Mononuclear cell (primary cell): ENCODE results near the gene FRS2. TPM values are rescaled to one million over a fixed set of nuclear protein-coding genes. Genes with fewer than 3 reads are reported as not detected.

ENCODE experiments used
- H3K27me3 ChIP-seq: 2 replicates; pipeline ENCODE4 v1.6.0; 2011; ENCODE audit warnings: low read length, control low read depth; ENCODE audit not compliant: insufficient read depth
- H3K4me1 ChIP-seq: 2 replicates; pipeline ENCODE4 v1.5.1; 2011; ENCODE audit warnings: mild to moderate bottlenecking, low read length, control low read depth; ENCODE audit not compliant: insufficient read depth
- H3K4me3 ChIP-seq: 2 replicates; pipeline ENCODE4 v1.5.1; 2011; ENCODE audit warnings: mild to moderate bottlenecking, low read length, moderate library complexity
- H3K9me3 ChIP-seq: 2 replicates; pipeline ENCODE4 v1.5.1; 2011; ENCODE audit warnings: low read depth, mild to moderate bottlenecking, control low read depth, low read length
- total RNA-seq: library from RNA; depleted of rRNA; stranded (reverse); fragments of >200 nt; gene quantifications from one replicate; pipeline ENCODE4 v1.2.3, GENCODE V29; 2012

The FRS2 gene
- total RNA-seq, 1 donor: 82.3 TPM

- Histone ChIP-seq H3K4me1 (peaks cover 5% of the 10 kb centered on the region), H3K27me3 (no peaks in the 10 kb centered on the region), H3K4me3 (no peak overlapping the region), H3K9me3 (no peaks in the 10 kb centered on the region)
These were observed 37.9 kb downstream of the FRS2 start for GRCh38 chr12:69508091-69508490.

GRCh38 chr12:69508621-69509020 lies 38.4 kb downstream of the FRS2 start:
- Histone ChIP-seq H3K4me1 (peaks cover 5% of the 10 kb centered on the region), H3K9me3 (no peaks in the 10 kb centered on the region), H3K4me3 (no peak overlapping the region), H3K27me3 (no peaks in the 10 kb centered on the region)

GRCh38 chr12:69509308-69509736 lies 39.1 kb downstream of the FRS2 start:
- Histone ChIP-seq H3K9me3 (no peaks in the 10 kb centered on the region), H3K4me1 (peaks cover 5% of the 10 kb centered on the region), H3K4me3 (no peak overlapping the region), H3K27me3 (no peaks in the 10 kb centered on the region)

- Histone ChIP-seq H3K4me1 (no peaks in the 10 kb centered on the region), H3K9me3 (no peaks in the 10 kb centered on the region), H3K4me3 (no peak overlapping the region), H3K27me3 (no peaks in the 10 kb centered on the region)
These were observed 40.0 kb downstream of the FRS2 start for GRCh38 chr12:69509904-69510827.

GRCh38 chr12:69511016-69511415 lies 40.8 kb downstream of the FRS2 start:
- no peak overlapping the region for H3K4me3 ChIP-seq
- H3K4me1 ChIP-seq: no peaks in the 10 kb centered on the region
- H3K27me3 ChIP-seq: no peaks in the 10 kb centered on the region
- no peaks in the 10 kb centered on the region for H3K9me3 ChIP-seq

- Histone ChIP-seq H3K9me3 (no peaks in the 10 kb centered on the region), H3K4me1 (no peaks in the 10 kb centered on the region), H3K4me3 (no peak overlapping the region), H3K27me3 (no peaks in the 10 kb centered on the region)
These were observed 41.5 kb downstream of the FRS2 start for GRCh38 chr12:69511469-69512267.

- Histone ChIP-seq H3K4me3 (no peak overlapping the region), H3K27me3 (no peaks in the 10 kb centered on the region), H3K9me3 (no peaks in the 10 kb centered on the region), H3K4me1 (no peaks in the 10 kb centered on the region)
These were observed 42.6 kb downstream of the FRS2 start for GRCh38 chr12:69512820-69513219.

- Histone ChIP-seq H3K4me1 (no peaks in the 10 kb centered on the region), H3K27me3 (no peaks in the 10 kb centered on the region), H3K4me3 (no peak overlapping the region), H3K9me3 (no peaks in the 10 kb centered on the region)
These were observed 43.1 kb downstream of the FRS2 start for GRCh38 chr12:69513297-69513696.

- Histone ChIP-seq H3K27me3 (no peaks in the 10 kb centered on the region), H3K9me3 (no peaks in the 10 kb centered on the region), H3K4me1 (no peaks in the 10 kb centered on the region), H3K4me3 (no peak overlapping the region)
These were observed 43.9 kb downstream of the FRS2 start for GRCh38 chr12:69514111-69514510.

- H3K4me1 ChIP-seq: no peaks in the 10 kb centered on the region
- H3K9me3 ChIP-seq: no peaks in the 10 kb centered on the region
- H3K4me3 ChIP-seq: no peak overlapping the region
- no peaks in the 10 kb centered on the region for H3K27me3 ChIP-seq
These were observed 44.7 kb downstream of the FRS2 start for GRCh38 chr12:69514845-69515244.

- Histone ChIP-seq H3K27me3 (no peaks in the 10 kb centered on the region), H3K4me3 (no peak overlapping the region), H3K9me3 (no peaks in the 10 kb centered on the region), H3K4me1 (no peaks in the 10 kb centered on the region)
These were observed 45.3 kb downstream of the FRS2 start for GRCh38 chr12:69515394-69515930.

GRCh38 chr12:69516950-69517349 lies 46.8 kb downstream of the FRS2 start:
- H3K4me3 ChIP-seq: no peak overlapping the region
- no peaks in the 10 kb centered on the region for H3K9me3 ChIP-seq
- no peaks in the 10 kb centered on the region for H3K4me1 ChIP-seq

GRCh38 chr12:69517406-69517805 lies 47.2 kb downstream of the FRS2 start:
- no peaks in the 10 kb centered on the region for H3K4me1 ChIP-seq
- H3K27me3 ChIP-seq: no peaks in the 10 kb centered on the region
- peaks cover 3% of the 10 kb centered on the region for H3K9me3 ChIP-seq
- H3K4me3 ChIP-seq: no peak overlapping the region

More at GRCh38 chr12:69516950-69517349, 46.8 kb downstream of the FRS2 start:
- H3K27me3 ChIP-seq: no peaks in the 10 kb centered on the region

GRCh38 chr12:69519871-69520270 lies 49.7 kb downstream of the FRS2 start:
- H3K9me3 ChIP-seq: peaks cover 10% of the 10 kb centered on the region
- no peak overlapping the region for H3K4me3 ChIP-seq
- no peaks in the 10 kb centered on the region for H3K27me3 ChIP-seq
- H3K4me1 ChIP-seq: no peaks in the 10 kb centered on the region
